ENCODE results near the gene CDC42EP3.

The CDC42EP3 gene

GRCh38 chr2:37633845-37634244, 37.6 kb downstream of the CDC42EP3 start:
- H3K79me2 ChIP-seq (ENCODE audit: insufficient read depth, low read depth), result no peaks in the 10 kb centered on the region
- TF ChIP-seq CTCF (conservative IDR thresholded peaks at IDR 0.05; ENCODE audit: low read depth, low read length), result no peak
- H3K27me3 ChIP-seq (ENCODE audit: insufficient read depth, low read depth), result no peaks in the 10 kb centered on the region
- no peak overlapping the region for H3K9ac ChIP-seq
- H3K4me2 ChIP-seq, result no peak overlapping the region
- no peak overlapping the region for H3K27ac ChIP-seq
- H4K20me1 ChIP-seq (ENCODE audit: insufficient read depth), result no peaks in the 10 kb centered on the region
- no peak overlapping the region for H3K4me3 ChIP-seq (IDR thresholded peaks at IDR 0.05; ENCODE audit: insufficient read depth, low read depth, low read length)
- no peaks in the 10 kb centered on the region for H3K36me3 ChIP-seq (ENCODE audit: insufficient read depth)
- peaks cover 8% of the 10 kb centered on the region for H3K4me1 ChIP-seq (ENCODE audit: low read depth, poor library complexity, severe bottlenecking)
- H2AFZ ChIP-seq (ENCODE audit: low read depth), result no peak overlapping the region

GRCh38 chr2:37633234-37633633, 38.2 kb downstream of the CDC42EP3 start:
- Histone ChIP-seq H3K27me3 (ENCODE audit: insufficient read depth, low read depth) (no peaks in the 10 kb centered on the region), H3K27ac (no peak overlapping the region), H3K79me2 (ENCODE audit: insufficient read depth, low read depth) (no peaks in the 10 kb centered on the region), H3K36me3 (ENCODE audit: insufficient read depth) (no peaks in the 10 kb centered on the region), H3K4me3 (IDR thresholded peaks at IDR 0.05; ENCODE audit: insufficient read depth, low read depth, low read length) (no peak overlapping the region), H2AFZ (ENCODE audit: low read depth) (no peak overlapping the region), H3K4me2 (no peak overlapping the region), H3K4me1 (ENCODE audit: low read depth, poor library complexity, severe bottlenecking) (peaks cover 8% of the 10 kb centered on the region), H3K9ac (no peak overlapping the region), H4K20me1 (ENCODE audit: insufficient read depth) (no peaks in the 10 kb centered on the region)
- no peak for TF ChIP-seq CTCF (conservative IDR thresholded peaks at IDR 0.05; ENCODE audit: low read depth, low read length)

- Histone ChIP-seq H3K36me3 (ENCODE audit: insufficient read depth) (no peaks in the 10 kb centered on the region), H3K9ac (no peak overlapping the region), H3K4me1 (ENCODE audit: low read depth, poor library complexity, severe bottlenecking) (peaks cover 8% of the 10 kb centered on the region), H3K27me3 (ENCODE audit: insufficient read depth, low read depth) (no peaks in the 10 kb centered on the region), H3K27ac (no peak overlapping the region), H3K4me2 (no peak overlapping the region), H3K4me3 (IDR thresholded peaks at IDR 0.05; ENCODE audit: insufficient read depth, low read depth, low read length) (no peak overlapping the region), H3K79me2 (ENCODE audit: insufficient read depth, low read depth) (no peaks in the 10 kb centered on the region), H2AFZ (ENCODE audit: low read depth) (no peak overlapping the region), H4K20me1 (ENCODE audit: insufficient read depth) (no peaks in the 10 kb centered on the region)
- TF ChIP-seq CTCF (conservative IDR thresholded peaks at IDR 0.05; ENCODE audit: low read depth, low read length), result no peak
These were observed 39.1 kb downstream of the CDC42EP3 start for GRCh38 chr2:37632310-37632709.

GRCh38 chr2:37631698-37632097, 39.7 kb downstream of the CDC42EP3 start:
- Histone ChIP-seq H3K27me3 (ENCODE audit: insufficient read depth, low read depth) (no peaks in the 10 kb centered on the region), H3K9ac (no peak overlapping the region), H4K20me1 (ENCODE audit: insufficient read depth) (no peaks in the 10 kb centered on the region), H2AFZ (ENCODE audit: low read depth) (no peak overlapping the region), H3K27ac (no peak overlapping the region), H3K36me3 (ENCODE audit: insufficient read depth) (no peaks in the 10 kb centered on the region), H3K4me2 (no peak overlapping the region), H3K79me2 (ENCODE audit: insufficient read depth, low read depth) (no peaks in the 10 kb centered on the region), H3K4me1 (ENCODE audit: low read depth, poor library complexity, severe bottlenecking) (peaks cover 8% of the 10 kb centered on the region), H3K4me3 (IDR thresholded peaks at IDR 0.05; ENCODE audit: insufficient read depth, low read depth, low read length) (no peak overlapping the region)
- TF ChIP-seq CTCF (conservative IDR thresholded peaks at IDR 0.05; ENCODE audit: low read depth, low read length), result no peak

Data from KMS-11 (cell line).